Ishikawa (cell line): Measurements from ENCODE around the gene TF.

Source experiments
- CEBPB ChIP-seq: IDR thresholded peaks from 2 replicates; pipeline ENCODE4 v1.6.1; 2012
- CREB1 ChIP-seq: IDR thresholded peaks from 2 replicates; pipeline ENCODE4 v1.6.1; 2012; ENCODE audit warnings: low read depth
- EGR1 ChIP-seq: IDR thresholded peaks from 2 replicates; pipeline ENCODE4 v1.6.1; 2012
- EP300 ChIP-seq: IDR thresholded peaks from 2 replicates; pipeline ENCODE4 v1.6.1; 2012; ENCODE audit warnings: borderline replicate concordance
- FOXM1 ChIP-seq: IDR thresholded peaks from 2 replicates; pipeline ENCODE4 v1.6.1; 2012; ENCODE audit warnings: low read depth, borderline replicate concordance
- MAX ChIP-seq: IDR thresholded peaks from 2 replicates; pipeline ENCODE4 v1.6.1; 2012
- NFIC ChIP-seq: IDR thresholded peaks from 2 replicates; pipeline ENCODE4 v1.6.1; 2012
- RAD21 ChIP-seq: IDR thresholded peaks from 2 replicates; pipeline ENCODE4 v1.6.1; 2012; ENCODE audit warnings: low read depth
- REST ChIP-seq: IDR thresholded peaks from 2 replicates; pipeline ENCODE4 v1.6.1; 2012; ENCODE audit warnings: low read depth, mild to moderate bottlenecking
- TAF1 ChIP-seq: IDR thresholded peaks from 2 replicates; pipeline ENCODE4 v1.6.1; 2012; ENCODE audit warnings: low read depth, mild to moderate bottlenecking
- TCF12 ChIP-seq: IDR thresholded peaks from 2 replicates; pipeline ENCODE4 v1.6.1; 2012; ENCODE audit warnings: low read depth
- TEAD4 ChIP-seq: IDR thresholded peaks from 2 replicates; pipeline ENCODE4 v1.6.1; 2012
- USF1 ChIP-seq: IDR thresholded peaks from 2 replicates; pipeline ENCODE4 v1.6.1; 2012
- YY1 ChIP-seq: IDR thresholded peaks from 2 replicates; pipeline ENCODE4 v1.6.1; 2012; ENCODE audit warnings: low read depth
- ZBTB7A ChIP-seq: IDR thresholded peaks from 2 replicates; pipeline ENCODE4 v1.6.1; 2012; ENCODE audit warnings: low read depth

The TF gene

GRCh38 chr3:133833880-133834620, 87.9 kb downstream of the TF start:
- TF ChIP-seq CEBPB (no peak), REST (no peak), EP300 (no peak), CREB1 (no peak), NFIC (no peak), FOXM1 (no peak), EGR1 (no peak)

- TF ChIP-seq MAX (no peak), FOXM1 (no peak), CREB1 (no peak), ZBTB7A (no peak), NFIC (no peak), RAD21 (no peak), CEBPB (no peak), REST (no peak), EGR1 (no peak), EP300 (no peak), YY1 (no peak), TEAD4 (no peak)
These were observed 88.6 kb downstream of the TF start for GRCh38 chr3:133834621-133835417.

GRCh38 chr3:133835418-133835743, 89.2 kb downstream of the TF start:
- TF ChIP-seq TEAD4: no peak
- TF ChIP-seq MAX: no peak
- TF ChIP-seq NFIC: no peak
- TF ChIP-seq EP300: no peak
- TF ChIP-seq TCF12: no peak
- no peak for TF ChIP-seq YY1
- TF ChIP-seq CEBPB: no peak
- TF ChIP-seq USF1: no peak
- no peak for TF ChIP-seq REST
- no peak for TF ChIP-seq EGR1
- no peak for TF ChIP-seq CREB1
- TF ChIP-seq TAF1: no peak
- TF ChIP-seq RAD21: no peak
- no peak for TF ChIP-seq ZBTB7A
- no peak for TF ChIP-seq FOXM1

- TF ChIP-seq FOXM1: no peak
- no peak for TF ChIP-seq YY1
- no peak for TF ChIP-seq RAD21
- TF ChIP-seq EP300: no peak
- TF ChIP-seq NFIC: no peak
- no peak for TF ChIP-seq TEAD4
- TF ChIP-seq TCF12: no peak
- no peak for TF ChIP-seq USF1
- no peak for TF ChIP-seq CEBPB
- TF ChIP-seq EGR1: no peak
- no peak for TF ChIP-seq TAF1
- TF ChIP-seq ZBTB7A: no peak
- no peak for TF ChIP-seq CREB1
- no peak for TF ChIP-seq MAX
- no peak for TF ChIP-seq REST
These were observed 89.8 kb downstream of the TF start for GRCh38 chr3:133835961-133836360.
